Endodermal cell (in vitro differentiated cells): ENCODE results near the gene NKPD1. TPM values are rescaled to one million over a fixed set of nuclear protein-coding genes. Genes with fewer than 3 reads are reported as not detected.

Experiments used
- DNase-seq: peaks from one replicate; pipeline ENCODE4 v3.0.0-alpha.2; 2017
- H3K27ac ChIP-seq: 2 replicates; pipeline ENCODE4 v1.5.1; 2013; ENCODE audit warnings: mild to moderate bottlenecking, low read depth, low read length, moderate library complexity
- H3K27me3 ChIP-seq: 2 replicates; pipeline ENCODE4 v1.6.1; 2013; ENCODE audit warnings: mild to moderate bottlenecking, low read length, moderate library complexity; ENCODE audit not compliant: insufficient read depth, control insufficient read depth, poor library complexity, severe bottlenecking
- H3K36me3 ChIP-seq: 2 replicates; pipeline ENCODE4 v1.7.0; 2013; ENCODE audit warnings: mild to moderate bottlenecking, low read length, moderate library complexity; ENCODE audit not compliant: control insufficient read depth, insufficient read depth
- H3K4me1 ChIP-seq: one replicate; pipeline ENCODE4 v1.7.0; 2013; ENCODE audit warnings: low read length; ENCODE audit not compliant: control insufficient read depth, insufficient read depth
- H3K4me3 ChIP-seq: 2 replicates; pipeline ENCODE4 v1.5.1; 2013; ENCODE audit warnings: mild to moderate bottlenecking, low read length, moderate library complexity
- H3K9ac ChIP-seq: 2 replicates; pipeline ENCODE4 v1.6.1; 2013; ENCODE audit warnings: mild to moderate bottlenecking, low read length, moderate library complexity; ENCODE audit not compliant: poor library complexity, severe bottlenecking; ENCODE audit errors: extremely low read depth
- H3K9me3 ChIP-seq: 2 replicates; pipeline ENCODE4 v1.6.1; 2013; ENCODE audit warnings: mild to moderate bottlenecking, low read length, moderate library complexity; ENCODE audit not compliant: control insufficient read depth
- H3K27ac Mint-ChIP-seq: 2 replicates; pipeline ENCODE4 v1.8.0; 2020; ENCODE audit warnings: mixed read lengths
- H3K27me3 Mint-ChIP-seq: 2 replicates; pipeline ENCODE4 v1.8.0; 2021; ENCODE audit warnings: mild to moderate bottlenecking, mixed read lengths; ENCODE audit not compliant: insufficient read depth
- H3K36me3 Mint-ChIP-seq: 2 replicates; pipeline ENCODE4 v1.8.0; 2020; ENCODE audit warnings: low read depth, mixed read lengths
- H3K4me1 Mint-ChIP-seq: 2 replicates; pipeline ENCODE4 v1.8.0; 2020; ENCODE audit warnings: mixed read lengths
- H3K4me3 Mint-ChIP-seq: 2 replicates; pipeline ENCODE4 v1.8.0; 2020; ENCODE audit warnings: mild to moderate bottlenecking, moderate library complexity, mixed read lengths
- H3K9me3 Mint-ChIP-seq: 2 replicates; pipeline ENCODE4 v1.8.0; 2020; ENCODE audit warnings: mild to moderate bottlenecking, mixed read lengths
- WGBS, 2 experiments: methylation state at CpG; one replicate each; pipeline versions ENCODE4 v1.1.5 to v1.1.7; 2013; ENCODE audit warnings: missing lambda C conversion rate in 2 of 2, mixed read lengths in 1 of 2; ENCODE audit not compliant: insufficient coverage in 1 of 2, insufficient read length in 1 of 2; 5-methylcytosine and 5-hydroxymethylcytosine counted together
- total RNA-seq, 2 donors: library from RNA; stranded (reverse); fragmentation: NEBNext Ultra II Directional in 1 of 2; extraction: Animal tissue kit (Norgen Biotek cat#: 25700) in 1 of 2; gene quantifications; 2 replicates in 1 of 2; 3 replicates in 1 of 2; pipeline ENCODE4 v1.2.1, GENCODE V29; 2021
- TF ChIP-seq, protein P1 (sequence below): fragments of 200-600 bp; sonication (generic); conservative IDR thresholded peaks from 2 replicates; pipeline ENCODE4 v1.5.0; 2021; ENCODE audit warnings: antibody characterized with exemption, mild to moderate bottlenecking

The NKPD1 gene
- total RNA-seq, 2 donors from 2014 or later, result 0.15 to 0.22 TPM

DNA sequence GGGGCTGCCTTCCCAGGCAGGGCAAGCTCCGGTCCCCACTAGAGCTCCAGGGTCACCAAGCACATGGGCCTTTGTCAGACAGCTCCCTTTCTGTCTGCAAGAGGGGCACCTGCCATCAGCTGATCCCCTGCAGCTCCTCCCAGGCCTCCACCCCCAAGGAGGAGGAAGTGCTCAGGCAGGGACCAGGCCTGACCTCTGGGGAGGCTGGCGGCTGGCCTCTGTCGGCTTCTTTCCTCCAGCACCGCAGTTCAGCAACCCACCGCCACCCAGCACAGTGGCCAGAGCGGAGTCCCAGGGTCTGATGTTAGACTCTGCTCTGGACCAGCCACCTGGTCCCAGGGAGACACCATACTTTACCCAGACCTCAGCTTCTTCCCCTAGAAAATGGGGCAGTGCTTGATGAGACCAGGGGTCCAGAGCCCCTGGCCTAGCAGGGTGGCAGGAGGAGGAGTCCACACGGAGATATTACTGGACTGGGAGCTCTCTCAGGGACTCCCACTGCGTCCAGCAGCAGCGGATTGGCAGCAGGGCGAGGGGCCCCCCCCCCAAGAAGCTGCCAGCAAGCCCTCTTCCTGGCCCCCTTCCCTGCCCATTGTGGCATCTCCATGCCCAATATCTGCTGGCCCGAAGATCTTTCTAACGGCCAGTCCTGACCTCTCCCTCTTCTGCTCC is 24.1 kb downstream of the NKPD1 start:
- peak overlapping the region; percentile 34 for H3K27ac ChIP-seq
- 92 to 93% methylated on average over 5 to 12 of the region's 12 CpGs for WGBS, 2 experiments
- Mint-ChIP-seq H3K27ac (peak overlapping the region; percentile 44), H3K4me3 (no peak overlapping the region), H3K4me1 (peaks cover 9% of the 10 kb centered on the region), H3K27me3 (no peaks in the 10 kb centered on the region), H3K36me3 (peaks cover 11% of the 10 kb centered on the region), H3K9me3 (no peaks in the 10 kb centered on the region)
- no peak overlapping the region for H3K9ac ChIP-seq
- TF ChIP-seq, protein P1, sequence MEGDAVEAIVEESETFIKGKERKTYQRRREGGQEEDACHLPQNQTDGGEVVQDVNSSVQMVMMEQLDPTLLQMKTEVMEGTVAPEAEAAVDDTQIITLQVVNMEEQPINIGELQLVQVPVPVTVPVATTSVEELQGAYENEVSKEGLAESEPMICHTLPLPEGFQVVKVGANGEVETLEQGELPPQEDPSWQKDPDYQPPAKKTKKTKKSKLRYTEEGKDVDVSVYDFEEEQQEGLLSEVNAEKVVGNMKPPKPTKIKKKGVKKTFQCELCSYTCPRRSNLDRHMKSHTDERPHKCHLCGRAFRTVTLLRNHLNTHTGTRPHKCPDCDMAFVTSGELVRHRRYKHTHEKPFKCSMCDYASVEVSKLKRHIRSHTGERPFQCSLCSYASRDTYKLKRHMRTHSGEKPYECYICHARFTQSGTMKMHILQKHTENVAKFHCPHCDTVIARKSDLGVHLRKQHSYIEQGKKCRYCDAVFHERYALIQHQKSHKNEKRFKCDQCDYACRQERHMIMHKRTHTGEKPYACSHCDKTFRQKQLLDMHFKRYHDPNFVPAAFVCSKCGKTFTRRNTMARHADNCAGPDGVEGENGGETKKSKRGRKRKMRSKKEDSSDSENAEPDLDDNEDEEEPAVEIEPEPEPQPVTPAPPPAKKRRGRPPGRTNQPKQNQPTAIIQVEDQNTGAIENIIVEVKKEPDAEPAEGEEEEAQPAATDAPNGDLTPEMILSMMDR, result no peak
- DNase-seq, result peak; percentile 63
- H3K9me3 ChIP-seq, result no peaks in the 10 kb centered on the region
- H3K36me3 ChIP-seq, result peaks cover 7% of the 10 kb centered on the region
- no peak overlapping the region for H3K4me3 ChIP-seq
- H3K4me1 ChIP-seq, result no peaks in the 10 kb centered on the region
- no peaks in the 10 kb centered on the region for H3K27me3 ChIP-seq

DNA sequence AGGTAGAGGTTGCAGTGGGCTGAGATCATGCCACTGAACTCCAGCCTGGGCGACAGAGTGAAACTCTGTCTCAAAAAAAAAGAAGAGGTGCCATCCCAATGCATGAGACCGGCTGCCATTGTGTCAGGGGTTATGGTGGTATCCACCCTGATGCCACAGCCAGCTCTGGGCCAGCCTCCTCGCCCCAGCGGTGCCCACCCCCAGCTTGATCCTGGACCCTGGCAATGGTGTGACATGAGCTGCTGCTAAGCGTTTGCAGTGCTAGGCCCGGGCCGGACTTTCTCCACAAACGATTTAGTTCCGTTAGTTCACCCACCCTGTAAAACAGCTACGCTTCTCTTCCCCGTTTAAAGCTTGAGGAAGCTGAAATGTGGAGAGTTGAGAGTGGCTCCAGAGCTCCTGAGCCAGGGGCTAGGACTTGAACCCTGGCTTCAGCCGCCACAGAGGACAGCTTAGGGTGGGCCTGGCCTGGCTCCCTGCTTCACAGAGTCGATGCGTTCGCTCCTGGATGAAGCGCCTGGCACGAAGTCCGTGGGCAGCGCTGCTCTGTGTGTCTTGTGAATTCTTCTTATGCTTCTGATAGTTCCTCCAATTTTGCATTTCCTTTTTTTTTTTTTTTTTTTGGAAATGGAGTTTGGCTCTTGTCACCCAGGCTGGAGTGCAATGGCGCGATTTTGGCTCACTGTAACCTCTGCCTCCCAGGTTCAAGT is 25.5 kb downstream of the NKPD1 start:
- no peak overlapping the region for H3K4me3 Mint-ChIP-seq
- Histone ChIP-seq H3K4me1 (no peaks in the 10 kb centered on the region), H3K27ac (no peak overlapping the region), H3K9me3 (no peaks in the 10 kb centered on the region), H3K27me3 (no peaks in the 10 kb centered on the region), H3K36me3 (peaks cover 4% of the 10 kb centered on the region), H3K4me3 (no peak overlapping the region), H3K9ac (no peak overlapping the region)
- no peak for DNase-seq
- H3K36me3 Mint-ChIP-seq, result peaks cover under 1% of the 10 kb centered on the region
- TF ChIP-seq, protein P1, result no peak
- no peaks in the 10 kb centered on the region for H3K27me3 Mint-ChIP-seq
- WGBS, 2 experiments, result 97% methylated on average over 15 to 21 of the region's 21 CpGs
- no peak overlapping the region for H3K27ac Mint-ChIP-seq
- peaks cover 13% of the 10 kb centered on the region for H3K4me1 Mint-ChIP-seq
- no peaks in the 10 kb centered on the region for H3K9me3 Mint-ChIP-seq

DNA sequence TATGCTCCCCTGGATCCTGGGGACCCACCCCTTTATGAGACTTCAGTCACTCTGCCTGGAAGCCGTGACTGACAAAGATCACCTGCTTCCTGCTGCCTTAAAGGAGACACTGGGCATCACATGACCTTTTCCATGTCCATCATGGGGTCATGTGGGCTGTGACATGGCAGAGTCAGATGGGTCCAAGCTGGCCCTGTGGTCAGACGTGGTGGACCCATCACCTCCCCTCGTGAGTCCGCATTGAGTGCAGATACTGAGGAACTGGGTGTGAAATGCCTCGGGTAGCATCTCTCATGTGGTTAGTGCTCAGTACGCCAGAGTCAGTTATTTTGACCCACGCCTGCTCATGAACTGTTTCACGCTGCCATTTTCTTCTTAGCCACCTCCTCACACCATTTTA is 27.1 kb downstream of the NKPD1 start:
- H3K9ac ChIP-seq, result no peak overlapping the region
- TF ChIP-seq, protein P1, result no peak
- 96 to 99% methylated on average over 8 of the region's 8 CpGs for WGBS, 2 experiments
- H3K27me3 Mint-ChIP-seq, result no peaks in the 10 kb centered on the region
- no peak for DNase-seq
- H3K4me3 ChIP-seq, result no peak overlapping the region
- H3K9me3 ChIP-seq, result no peaks in the 10 kb centered on the region
- no peaks in the 10 kb centered on the region for H3K36me3 Mint-ChIP-seq
- H3K4me1 Mint-ChIP-seq, result peaks cover 13% of the 10 kb centered on the region
- H3K4me3 Mint-ChIP-seq, result no peak overlapping the region
- H3K4me1 ChIP-seq, result no peaks in the 10 kb centered on the region
- H3K27ac ChIP-seq, result no peak overlapping the region
- H3K27me3 ChIP-seq, result no peaks in the 10 kb centered on the region
- no peak overlapping the region for H3K27ac Mint-ChIP-seq
- peaks cover 4% of the 10 kb centered on the region for H3K36me3 ChIP-seq
- no peaks in the 10 kb centered on the region for H3K9me3 Mint-ChIP-seq
